Endodermal cell (in vitro differentiated cells): ENCODE measurements around the gene DENND4A. TPM values are rescaled to one million over a fixed set of nuclear protein-coding genes. Genes with fewer than 3 reads are reported as not detected.
"Not testable (repeated sequence)": the region's sequence is repeated elsewhere in the genome, so short reads cannot be mapped to it uniquely, and the experiment has no call there.

ENCODE experiments used
- DNase-seq: peaks from one replicate; pipeline ENCODE4 v3.0.0-alpha.2; 2017
- H3K27ac ChIP-seq: 2 replicates; pipeline ENCODE4 v1.5.1; 2013; ENCODE audit warnings: mild to moderate bottlenecking, low read depth, low read length, moderate library complexity
- H3K27me3 ChIP-seq: 2 replicates; pipeline ENCODE4 v1.6.1; 2013; ENCODE audit warnings: mild to moderate bottlenecking, low read length, moderate library complexity; ENCODE audit not compliant: insufficient read depth, control insufficient read depth, poor library complexity, severe bottlenecking
- H3K36me3 ChIP-seq: 2 replicates; pipeline ENCODE4 v1.7.0; 2013; ENCODE audit warnings: mild to moderate bottlenecking, low read length, moderate library complexity; ENCODE audit not compliant: control insufficient read depth, insufficient read depth
- H3K4me1 ChIP-seq: one replicate; pipeline ENCODE4 v1.7.0; 2013; ENCODE audit warnings: low read length; ENCODE audit not compliant: control insufficient read depth, insufficient read depth
- H3K4me3 ChIP-seq: 2 replicates; pipeline ENCODE4 v1.5.1; 2013; ENCODE audit warnings: mild to moderate bottlenecking, low read length, moderate library complexity
- H3K9ac ChIP-seq: 2 replicates; pipeline ENCODE4 v1.6.1; 2013; ENCODE audit warnings: mild to moderate bottlenecking, low read length, moderate library complexity; ENCODE audit not compliant: poor library complexity, severe bottlenecking; ENCODE audit errors: extremely low read depth
- H3K9me3 ChIP-seq: 2 replicates; pipeline ENCODE4 v1.6.1; 2013; ENCODE audit warnings: mild to moderate bottlenecking, low read length, moderate library complexity; ENCODE audit not compliant: control insufficient read depth
- H3K27ac Mint-ChIP-seq: 2 replicates; pipeline ENCODE4 v1.8.0; 2020; ENCODE audit warnings: mixed read lengths
- H3K27me3 Mint-ChIP-seq: 2 replicates; pipeline ENCODE4 v1.8.0; 2021; ENCODE audit warnings: mild to moderate bottlenecking, mixed read lengths; ENCODE audit not compliant: insufficient read depth
- H3K36me3 Mint-ChIP-seq: 2 replicates; pipeline ENCODE4 v1.8.0; 2020; ENCODE audit warnings: low read depth, mixed read lengths
- H3K4me1 Mint-ChIP-seq: 2 replicates; pipeline ENCODE4 v1.8.0; 2020; ENCODE audit warnings: mixed read lengths
- H3K4me3 Mint-ChIP-seq: 2 replicates; pipeline ENCODE4 v1.8.0; 2020; ENCODE audit warnings: mild to moderate bottlenecking, moderate library complexity, mixed read lengths
- H3K9me3 Mint-ChIP-seq: 2 replicates; pipeline ENCODE4 v1.8.0; 2020; ENCODE audit warnings: mild to moderate bottlenecking, mixed read lengths
- WGBS, 2 experiments: methylation state at CpG; one replicate each; pipeline versions ENCODE4 v1.1.5 to v1.1.7; 2013; ENCODE audit warnings: missing lambda C conversion rate in 2 of 2, mixed read lengths in 1 of 2; ENCODE audit not compliant: insufficient coverage in 1 of 2, insufficient read length in 1 of 2; 5-methylcytosine and 5-hydroxymethylcytosine counted together
- total RNA-seq, 2 donors: library from RNA; stranded (reverse); fragmentation: NEBNext Ultra II Directional in 1 of 2; extraction: Animal tissue kit (Norgen Biotek cat#: 25700) in 1 of 2; gene quantifications; 2 replicates in 1 of 2; 3 replicates in 1 of 2; pipeline ENCODE4 v1.2.1, GENCODE V29; 2021
- TF ChIP-seq, protein P1 (sequence below): fragments of 200-600 bp; sonication (generic); conservative IDR thresholded peaks from 2 replicates; pipeline ENCODE4 v1.5.0; 2021; ENCODE audit warnings: antibody characterized with exemption, mild to moderate bottlenecking

The DENND4A gene
- total RNA-seq, 2 donors from 2014 or later: 7.3 to 9.8 TPM

DNA sequence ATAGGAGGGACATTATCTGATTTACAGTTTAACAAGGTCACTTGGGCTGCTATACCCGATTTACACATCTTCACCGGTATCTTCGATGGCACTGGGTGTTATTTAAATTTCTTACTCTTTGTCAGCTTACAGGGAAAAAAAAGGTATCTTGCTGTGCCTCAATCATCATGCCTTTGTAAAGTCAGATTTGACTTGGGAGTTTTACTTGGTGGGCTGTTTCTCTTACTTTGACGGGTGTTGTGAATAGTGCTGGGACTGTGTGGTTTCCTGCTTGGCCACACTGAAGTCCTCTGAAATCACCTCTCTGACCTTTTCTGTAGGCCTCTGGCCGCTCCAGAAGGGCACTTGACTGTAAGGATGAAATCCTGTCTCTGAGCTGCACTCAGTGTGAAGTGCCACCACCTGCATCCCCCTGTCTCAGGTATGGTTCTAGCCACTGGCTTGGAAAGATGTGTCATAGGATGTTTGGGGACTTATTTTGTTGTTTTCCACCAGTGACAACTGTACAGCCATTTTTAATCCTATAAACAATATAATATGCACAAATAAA lies 173.5 kb downstream of the DENND4A start:
- Histone ChIP-seq H3K4me1 (peaks cover 11% of the 10 kb centered on the region), H3K9me3 (no peaks in the 10 kb centered on the region), H3K4me3 (no peak overlapping the region), H3K27me3 (peaks cover 16% of the 10 kb centered on the region), H3K27ac (no peak overlapping the region), H3K36me3 (no peaks in the 10 kb centered on the region), H3K9ac (no peak overlapping the region)
- no peak overlapping the region for H3K4me3 Mint-ChIP-seq
- H3K36me3 Mint-ChIP-seq: no peaks in the 10 kb centered on the region
- peaks cover 5% of the 10 kb centered on the region for H3K27me3 Mint-ChIP-seq
- 37% methylated on average over 5 of the region's 5 CpGs; no CpG with 5 or more reads in 1 of the 2 experiments for WGBS, 2 experiments
- TF ChIP-seq, protein P1, sequence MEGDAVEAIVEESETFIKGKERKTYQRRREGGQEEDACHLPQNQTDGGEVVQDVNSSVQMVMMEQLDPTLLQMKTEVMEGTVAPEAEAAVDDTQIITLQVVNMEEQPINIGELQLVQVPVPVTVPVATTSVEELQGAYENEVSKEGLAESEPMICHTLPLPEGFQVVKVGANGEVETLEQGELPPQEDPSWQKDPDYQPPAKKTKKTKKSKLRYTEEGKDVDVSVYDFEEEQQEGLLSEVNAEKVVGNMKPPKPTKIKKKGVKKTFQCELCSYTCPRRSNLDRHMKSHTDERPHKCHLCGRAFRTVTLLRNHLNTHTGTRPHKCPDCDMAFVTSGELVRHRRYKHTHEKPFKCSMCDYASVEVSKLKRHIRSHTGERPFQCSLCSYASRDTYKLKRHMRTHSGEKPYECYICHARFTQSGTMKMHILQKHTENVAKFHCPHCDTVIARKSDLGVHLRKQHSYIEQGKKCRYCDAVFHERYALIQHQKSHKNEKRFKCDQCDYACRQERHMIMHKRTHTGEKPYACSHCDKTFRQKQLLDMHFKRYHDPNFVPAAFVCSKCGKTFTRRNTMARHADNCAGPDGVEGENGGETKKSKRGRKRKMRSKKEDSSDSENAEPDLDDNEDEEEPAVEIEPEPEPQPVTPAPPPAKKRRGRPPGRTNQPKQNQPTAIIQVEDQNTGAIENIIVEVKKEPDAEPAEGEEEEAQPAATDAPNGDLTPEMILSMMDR: no peak
- peaks cover 20% of the 10 kb centered on the region for H3K4me1 Mint-ChIP-seq
- peaks cover 10% of the 10 kb centered on the region for H3K9me3 Mint-ChIP-seq
- no peak for DNase-seq
- H3K27ac Mint-ChIP-seq: no peak overlapping the region

DNA sequence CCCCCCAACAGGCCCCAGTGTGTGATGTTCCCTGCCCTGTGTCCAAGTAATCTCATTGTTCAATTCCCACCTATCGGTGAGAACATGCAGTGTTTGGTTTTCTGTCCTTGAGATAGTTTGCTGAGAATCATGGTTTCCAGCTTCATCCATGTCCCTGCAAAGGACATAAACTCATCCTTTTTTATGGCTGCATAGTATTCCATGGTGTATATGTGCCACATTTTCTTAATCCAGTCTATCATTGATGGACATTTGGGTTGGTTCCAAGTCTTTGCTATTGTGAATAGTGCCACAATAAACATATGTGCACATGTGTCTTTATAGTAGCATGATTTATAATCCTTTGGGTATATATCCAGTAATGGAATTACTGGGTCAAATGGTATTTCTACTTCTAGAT lies 176.2 kb downstream of the DENND4A start:
- H3K4me3 Mint-ChIP-seq, H3K36me3 Mint-ChIP-seq, H3K4me3 ChIP-seq, H3K27me3 ChIP-seq, H3K27me3 Mint-ChIP-seq, H3K27ac ChIP-seq, H3K27ac Mint-ChIP-seq, DNase-seq, H3K36me3 ChIP-seq, H3K9me3 ChIP-seq, H3K9ac ChIP-seq: not testable (repeated sequence)
- H3K9me3 Mint-ChIP-seq: peaks cover 10% of the 10 kb centered on the region
- 100% methylated on average over 1 of the region's 1 CpG; no CpG with 5 or more reads in 1 of the 2 experiments for WGBS, 2 experiments
- peaks cover 28% of the 10 kb centered on the region for H3K4me1 ChIP-seq
- H3K4me1 Mint-ChIP-seq: peaks cover 41% of the 10 kb centered on the region

DNA sequence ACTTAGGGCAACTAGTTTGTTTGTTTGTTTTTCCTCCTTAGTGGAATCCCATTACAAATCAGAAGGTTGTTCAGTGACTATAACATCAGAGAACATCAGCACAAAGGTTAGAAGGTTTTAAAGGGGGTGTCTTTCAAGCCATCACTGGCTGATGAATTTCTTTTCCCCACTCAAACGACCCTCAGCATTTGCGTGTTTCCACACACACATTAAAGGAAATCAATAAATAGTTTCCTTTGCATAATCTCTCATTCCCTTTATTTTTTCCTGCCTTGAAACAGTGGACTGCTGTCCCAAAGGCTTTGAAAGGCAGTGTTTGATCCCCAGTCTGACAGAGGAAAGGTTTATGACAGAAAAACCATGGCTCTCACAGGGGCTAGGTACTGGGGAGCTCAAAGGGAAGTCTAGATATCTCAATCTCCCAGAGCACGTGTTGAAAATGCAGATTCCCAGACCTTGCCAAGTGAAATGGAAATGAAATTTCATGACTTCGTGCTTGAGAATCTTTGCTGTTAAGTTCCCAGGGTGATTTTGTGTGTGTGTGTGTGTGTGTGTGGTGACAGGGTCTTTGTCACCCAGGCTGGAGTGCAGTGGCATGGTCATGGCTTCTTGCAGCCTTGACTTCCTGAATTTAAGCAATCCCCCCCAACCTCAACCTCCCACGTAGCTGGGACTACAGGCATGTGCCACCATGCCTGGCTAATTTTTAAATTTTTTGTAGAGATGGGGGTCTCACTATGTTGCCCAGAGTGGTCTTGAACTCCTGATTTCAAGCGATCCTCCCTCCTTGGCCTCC lies 178.9 kb downstream of the DENND4A start:
- Mint-ChIP-seq H3K27ac (no peak overlapping the region), H3K36me3 (peaks cover 2% of the 10 kb centered on the region), H3K9me3 (peaks cover 10% of the 10 kb centered on the region), H3K4me1 (peaks cover 33% of the 10 kb centered on the region), H3K27me3 (no peaks in the 10 kb centered on the region), H3K4me3 (no peak overlapping the region)
- 92 to 95% methylated on average over 3 to 6 of the region's 6 CpGs for WGBS, 2 experiments
- Histone ChIP-seq H3K27ac (no peak overlapping the region), H3K4me3 (peak overlapping the region; percentile 26), H3K9ac (no peak overlapping the region), H3K27me3 (no peaks in the 10 kb centered on the region), H3K4me1 (peaks cover 17% of the 10 kb centered on the region), H3K9me3 (no peaks in the 10 kb centered on the region), H3K36me3 (no peaks in the 10 kb centered on the region)
- TF ChIP-seq, protein P1: no peak
- no peak for DNase-seq
